Brain microvascular endothelial cell (primary cell): ENCODE data around the gene ARHGAP9.

Experiments used
- DNase-seq: peaks from one replicate; pipeline ENCODE4 v3.0.0-alpha.2; 2020
- H3K27ac ChIP-seq: fragments of 250-450 bp; sonication (Bioruptor Pico); 2 replicates; pipeline ENCODE4 v1.5.1; 2020; ENCODE audit warnings: mild to moderate bottlenecking, moderate library complexity
- H3K27me3 ChIP-seq: fragments of 250-450 bp; sonication (Bioruptor Pico); replicated peaks from 2 replicates; pipeline ENCODE4 v1.5.1; 2020; ENCODE audit warnings: mild to moderate bottlenecking
- H3K36me3 ChIP-seq: fragments of 250-450 bp; sonication (Bioruptor Pico); replicated peaks from 2 replicates; pipeline ENCODE4 v1.5.1; 2020; ENCODE audit warnings: mild to moderate bottlenecking
- H3K4me3 ChIP-seq: 2 replicates; pipeline ENCODE4 v1.5.1; 2011; ENCODE audit warnings: low read depth, mild to moderate bottlenecking, control low read depth, low read length, moderate library complexity
- in situ Hi-C: cut with HindIII; loops from 2 replicates; pipeline ENCODE4 v1.10.0; 2017; ENCODE audit warnings: low sequenced_read_pairs, low pct_ligation_motif_present
- TF ChIP-seq, protein P1 (sequence below): IDR thresholded peaks from 2 replicates; pipeline ENCODE4 v1.5.1; 2011; ENCODE audit warnings: low read depth, mild to moderate bottlenecking, moderate library complexity, low read length, control low read depth, inconsistent platforms; ENCODE audit errors: missing control alignments

Gene ARHGAP9

GRCh38 chr12:57479376-57480115, at the start of gene ARHGAP9:
ARHGAP9 (minus strand) TSS chr12:57479866; CDS start chr12:57479406, 460 bp downstream.
- TF ChIP-seq, protein P1, sequence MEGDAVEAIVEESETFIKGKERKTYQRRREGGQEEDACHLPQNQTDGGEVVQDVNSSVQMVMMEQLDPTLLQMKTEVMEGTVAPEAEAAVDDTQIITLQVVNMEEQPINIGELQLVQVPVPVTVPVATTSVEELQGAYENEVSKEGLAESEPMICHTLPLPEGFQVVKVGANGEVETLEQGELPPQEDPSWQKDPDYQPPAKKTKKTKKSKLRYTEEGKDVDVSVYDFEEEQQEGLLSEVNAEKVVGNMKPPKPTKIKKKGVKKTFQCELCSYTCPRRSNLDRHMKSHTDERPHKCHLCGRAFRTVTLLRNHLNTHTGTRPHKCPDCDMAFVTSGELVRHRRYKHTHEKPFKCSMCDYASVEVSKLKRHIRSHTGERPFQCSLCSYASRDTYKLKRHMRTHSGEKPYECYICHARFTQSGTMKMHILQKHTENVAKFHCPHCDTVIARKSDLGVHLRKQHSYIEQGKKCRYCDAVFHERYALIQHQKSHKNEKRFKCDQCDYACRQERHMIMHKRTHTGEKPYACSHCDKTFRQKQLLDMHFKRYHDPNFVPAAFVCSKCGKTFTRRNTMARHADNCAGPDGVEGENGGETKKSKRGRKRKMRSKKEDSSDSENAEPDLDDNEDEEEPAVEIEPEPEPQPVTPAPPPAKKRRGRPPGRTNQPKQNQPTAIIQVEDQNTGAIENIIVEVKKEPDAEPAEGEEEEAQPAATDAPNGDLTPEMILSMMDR = no peak
- no peak for DNase-seq
- Histone ChIP-seq H3K4me3 (no peak within 1 kb of the TSS), H3K27me3 (peaks cover 19% of the 10 kb centered on the region), H3K36me3 (no peaks in the 10 kb centered on the region), H3K27ac (no peak within 1 kb of the TSS)
- in situ Hi-C loops = no loop called here

GRCh38 chr12:57528831-57529555, 49.3 kb upstream of the ARHGAP9 start:
- TF ChIP-seq, protein P1 = no peak
- DNase-seq = no peak
- peaks cover 73% of the 10 kb centered on the region for H3K36me3 ChIP-seq
- in situ Hi-C loops = no loop called here
- no peak overlapping the region for H3K27ac ChIP-seq
- H3K4me3 ChIP-seq = no peak overlapping the region
- H3K27me3 ChIP-seq = no peaks in the 10 kb centered on the region

- in situ Hi-C loops = no loop called here
- TF ChIP-seq, protein P1 = no peak
- H3K27ac ChIP-seq = no peak overlapping the region
- no peak overlapping the region for H3K4me3 ChIP-seq
- no peaks in the 10 kb centered on the region for H3K27me3 ChIP-seq
- peaks cover 67% of the 10 kb centered on the region for H3K36me3 ChIP-seq
- no peak for DNase-seq
Observed at GRCh38 chr12:57528176-57528575, 48.5 kb upstream of the ARHGAP9 start.

DNA sequence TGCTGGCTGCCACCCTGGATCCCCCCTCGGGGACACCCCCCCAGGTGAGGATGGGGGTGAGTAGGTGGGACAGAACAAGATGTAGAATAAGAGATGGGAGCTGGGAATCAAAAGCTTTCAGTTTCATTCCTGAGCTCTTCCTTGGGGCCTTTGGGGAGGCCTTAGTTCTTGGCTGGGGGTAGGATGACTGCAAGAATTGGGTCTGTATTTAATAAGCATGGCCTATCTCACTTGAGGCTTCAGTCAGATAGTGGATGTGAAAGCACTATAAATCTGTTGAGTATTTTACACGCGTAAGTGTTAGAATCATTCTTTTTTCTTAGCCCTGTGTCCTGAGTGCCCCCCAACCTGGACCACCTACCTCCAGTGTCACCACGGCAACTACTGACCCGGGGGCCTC, 47.5 kb upstream of the ARHGAP9 start:
- H3K27me3 ChIP-seq = no peaks in the 10 kb centered on the region
- in situ Hi-C loops = no loop called here
- TF ChIP-seq, protein P1 = no peak
- H3K27ac ChIP-seq = no peak overlapping the region
- peaks cover 58% of the 10 kb centered on the region for H3K36me3 ChIP-seq
- no peak overlapping the region for H3K4me3 ChIP-seq
- DNase-seq = no peak

- no peak for DNase-seq
- in situ Hi-C loops = no loop called here
- Histone ChIP-seq H3K27ac (no peak overlapping the region), H3K36me3 (peaks cover 52% of the 10 kb centered on the region), H3K4me3 (no peak overlapping the region), H3K27me3 (no peaks in the 10 kb centered on the region)
- TF ChIP-seq, protein P1 = no peak
Observed at GRCh38 chr12:57526477-57527126, 46.9 kb upstream of the ARHGAP9 start.
